Panc1 (cell line): ENCODE measurements around the gene PPFIA3.

Source experiments
- POLR2AphosphoS5 ChIP-seq: IDR thresholded peaks from 2 replicates; pipeline ENCODE4 v1.6.1; 2012; ENCODE audit warnings: mild to moderate bottlenecking, low read depth, low read length, moderate library complexity
- TCF7L2 ChIP-seq: IDR thresholded peaks from 2 replicates; pipeline ENCODE4 v1.6.1; 2011; ENCODE audit warnings: mild to moderate bottlenecking, low read depth, low read length, inconsistent platforms
- TF ChIP-seq, protein P1 (sequence below): fragments of 450-650 bp; IDR thresholded peaks from 2 replicates; pipeline ENCODE4 v1.5.1; 2017; ENCODE audit warnings: mild to moderate bottlenecking

GRCh38 chr19:49161987-49162386 lies 42.6 kb downstream of the PPFIA3 start:
- TF ChIP-seq, protein P1, sequence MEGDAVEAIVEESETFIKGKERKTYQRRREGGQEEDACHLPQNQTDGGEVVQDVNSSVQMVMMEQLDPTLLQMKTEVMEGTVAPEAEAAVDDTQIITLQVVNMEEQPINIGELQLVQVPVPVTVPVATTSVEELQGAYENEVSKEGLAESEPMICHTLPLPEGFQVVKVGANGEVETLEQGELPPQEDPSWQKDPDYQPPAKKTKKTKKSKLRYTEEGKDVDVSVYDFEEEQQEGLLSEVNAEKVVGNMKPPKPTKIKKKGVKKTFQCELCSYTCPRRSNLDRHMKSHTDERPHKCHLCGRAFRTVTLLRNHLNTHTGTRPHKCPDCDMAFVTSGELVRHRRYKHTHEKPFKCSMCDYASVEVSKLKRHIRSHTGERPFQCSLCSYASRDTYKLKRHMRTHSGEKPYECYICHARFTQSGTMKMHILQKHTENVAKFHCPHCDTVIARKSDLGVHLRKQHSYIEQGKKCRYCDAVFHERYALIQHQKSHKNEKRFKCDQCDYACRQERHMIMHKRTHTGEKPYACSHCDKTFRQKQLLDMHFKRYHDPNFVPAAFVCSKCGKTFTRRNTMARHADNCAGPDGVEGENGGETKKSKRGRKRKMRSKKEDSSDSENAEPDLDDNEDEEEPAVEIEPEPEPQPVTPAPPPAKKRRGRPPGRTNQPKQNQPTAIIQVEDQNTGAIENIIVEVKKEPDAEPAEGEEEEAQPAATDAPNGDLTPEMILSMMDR = no peak
- TF ChIP-seq POLR2AphosphoS5 = no peak
- TF ChIP-seq TCF7L2 = no peak
